Coronary artery (tissue), 2 donors: ENCODE measurements around the gene SLC25A51.
A peak's percentile ranks its signal among the peaks of the same experiment; 100 is the strongest.

ENCODE experiments used
- DNase-seq: peaks from one replicate; pipeline ENCODE4 v3.0.0-alpha.2; 2017; ENCODE audit warnings: low spot score
- H3K27ac ChIP-seq, 2 donors: fragments of 200-600 bp; sonication (generic); one replicate each; pipeline ENCODE4 v1.5.1; 2016 to 2019
- H3K4me3 ChIP-seq: fragments of 200-600 bp; sonication (generic); 2 replicates; pipeline ENCODE4 v1.5.1; 2016; ENCODE audit warnings: mild to moderate bottlenecking, moderate library complexity
- TF ChIP-seq, protein P1 (sequence below): fragments of 200-600 bp; sonication (generic); IDR thresholded peaks from one replicate; pipeline ENCODE4 v1.5.1; 2019; ENCODE audit warnings: antibody characterized with exemption

The SLC25A51 gene

DNA sequence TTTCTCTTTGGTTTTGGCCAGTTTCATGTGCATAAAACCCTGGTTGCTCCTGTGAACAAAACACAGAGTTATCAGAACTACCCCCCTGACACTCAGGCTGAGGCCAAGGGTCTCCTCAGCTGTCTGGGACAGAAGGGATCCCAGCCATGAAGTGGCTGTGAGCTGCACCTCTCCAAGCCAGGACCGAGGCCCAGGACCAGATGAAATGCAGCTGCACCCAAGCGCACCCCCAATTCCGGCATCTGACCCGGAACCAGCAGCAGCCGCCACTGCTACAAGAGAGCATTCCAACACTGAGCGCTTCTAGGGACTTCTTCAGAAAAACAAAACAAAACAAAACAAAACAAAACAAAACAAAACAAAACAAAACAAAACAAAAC is 16.0 kb upstream of the SLC25A51 start:
- Histone ChIP-seq H3K27ac (no peak overlapping the region), H3K4me3 (no peak overlapping the region)
- no peak for DNase-seq
- TF ChIP-seq, protein P1, sequence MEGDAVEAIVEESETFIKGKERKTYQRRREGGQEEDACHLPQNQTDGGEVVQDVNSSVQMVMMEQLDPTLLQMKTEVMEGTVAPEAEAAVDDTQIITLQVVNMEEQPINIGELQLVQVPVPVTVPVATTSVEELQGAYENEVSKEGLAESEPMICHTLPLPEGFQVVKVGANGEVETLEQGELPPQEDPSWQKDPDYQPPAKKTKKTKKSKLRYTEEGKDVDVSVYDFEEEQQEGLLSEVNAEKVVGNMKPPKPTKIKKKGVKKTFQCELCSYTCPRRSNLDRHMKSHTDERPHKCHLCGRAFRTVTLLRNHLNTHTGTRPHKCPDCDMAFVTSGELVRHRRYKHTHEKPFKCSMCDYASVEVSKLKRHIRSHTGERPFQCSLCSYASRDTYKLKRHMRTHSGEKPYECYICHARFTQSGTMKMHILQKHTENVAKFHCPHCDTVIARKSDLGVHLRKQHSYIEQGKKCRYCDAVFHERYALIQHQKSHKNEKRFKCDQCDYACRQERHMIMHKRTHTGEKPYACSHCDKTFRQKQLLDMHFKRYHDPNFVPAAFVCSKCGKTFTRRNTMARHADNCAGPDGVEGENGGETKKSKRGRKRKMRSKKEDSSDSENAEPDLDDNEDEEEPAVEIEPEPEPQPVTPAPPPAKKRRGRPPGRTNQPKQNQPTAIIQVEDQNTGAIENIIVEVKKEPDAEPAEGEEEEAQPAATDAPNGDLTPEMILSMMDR, result no peak

DNA sequence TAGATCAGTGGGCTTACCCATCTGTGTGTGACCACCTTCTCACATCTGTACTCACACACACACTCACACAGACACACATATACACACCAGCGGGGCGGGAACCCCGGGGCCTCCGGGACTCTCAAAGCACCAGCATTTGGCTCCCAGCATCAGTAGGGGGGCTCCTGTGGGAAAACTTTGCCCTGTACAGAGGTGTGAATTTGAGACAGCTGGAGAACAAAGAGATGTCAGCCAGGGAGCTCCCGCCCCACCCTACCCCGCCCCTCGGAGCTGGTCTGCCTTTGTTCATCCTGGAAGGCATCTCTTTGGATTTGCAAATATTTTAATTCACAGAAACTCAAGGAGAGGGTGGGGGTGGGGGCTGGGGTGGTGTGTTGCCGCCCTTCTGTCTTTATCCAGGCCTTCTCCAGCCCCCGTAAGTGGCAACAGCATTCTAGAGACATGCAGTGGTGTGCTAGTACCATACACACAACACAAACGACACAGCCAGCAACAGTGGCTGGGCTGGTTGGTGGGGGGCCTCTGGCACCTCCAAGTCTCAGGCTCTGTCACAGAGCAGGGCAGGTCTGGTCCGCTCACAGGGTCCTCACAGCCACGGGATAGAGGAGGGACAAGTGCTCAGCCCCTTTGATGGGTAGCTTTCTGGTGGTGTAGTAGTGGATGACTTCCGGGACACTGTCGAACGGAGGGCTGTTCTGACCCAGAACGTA is 15.5 kb upstream of the SLC25A51 start:
- Histone ChIP-seq H3K4me3 (no peak overlapping the region), H3K27ac (no peak overlapping the region)
- DNase-seq, result no peak
- TF ChIP-seq, protein P1, result no peak

DNA sequence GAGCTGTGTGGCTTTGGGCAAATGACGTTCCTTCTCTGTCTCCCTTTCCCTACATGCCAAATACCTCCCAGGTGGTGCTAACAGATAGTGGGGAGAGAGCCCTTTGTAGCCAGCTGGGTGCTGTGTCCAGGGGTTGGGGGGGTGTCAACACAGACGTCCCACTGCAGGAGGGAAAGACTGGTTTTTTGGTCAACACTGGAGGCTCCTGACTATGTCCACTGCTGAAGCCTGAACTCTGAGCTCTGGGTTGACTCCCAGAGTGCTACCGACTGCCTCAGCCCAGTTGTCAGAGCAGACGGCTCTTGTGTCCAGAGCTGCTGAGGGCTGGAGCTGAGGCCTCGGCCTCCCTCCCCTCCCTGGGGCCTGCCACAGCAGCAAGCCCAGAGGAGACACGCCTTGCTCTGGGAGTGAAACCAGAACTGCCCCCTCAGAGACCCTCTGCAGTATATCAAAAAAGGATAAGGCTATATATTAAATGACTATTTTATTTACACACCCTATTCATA is 14.8 kb upstream of the SLC25A51 start:
- H3K27ac ChIP-seq, result peak overlapping the region in 1 of 2 donors; percentile 12
- TF ChIP-seq, protein P1, result no peak
- DNase-seq, result no peak
- H3K4me3 ChIP-seq, result no peak overlapping the region

DNA sequence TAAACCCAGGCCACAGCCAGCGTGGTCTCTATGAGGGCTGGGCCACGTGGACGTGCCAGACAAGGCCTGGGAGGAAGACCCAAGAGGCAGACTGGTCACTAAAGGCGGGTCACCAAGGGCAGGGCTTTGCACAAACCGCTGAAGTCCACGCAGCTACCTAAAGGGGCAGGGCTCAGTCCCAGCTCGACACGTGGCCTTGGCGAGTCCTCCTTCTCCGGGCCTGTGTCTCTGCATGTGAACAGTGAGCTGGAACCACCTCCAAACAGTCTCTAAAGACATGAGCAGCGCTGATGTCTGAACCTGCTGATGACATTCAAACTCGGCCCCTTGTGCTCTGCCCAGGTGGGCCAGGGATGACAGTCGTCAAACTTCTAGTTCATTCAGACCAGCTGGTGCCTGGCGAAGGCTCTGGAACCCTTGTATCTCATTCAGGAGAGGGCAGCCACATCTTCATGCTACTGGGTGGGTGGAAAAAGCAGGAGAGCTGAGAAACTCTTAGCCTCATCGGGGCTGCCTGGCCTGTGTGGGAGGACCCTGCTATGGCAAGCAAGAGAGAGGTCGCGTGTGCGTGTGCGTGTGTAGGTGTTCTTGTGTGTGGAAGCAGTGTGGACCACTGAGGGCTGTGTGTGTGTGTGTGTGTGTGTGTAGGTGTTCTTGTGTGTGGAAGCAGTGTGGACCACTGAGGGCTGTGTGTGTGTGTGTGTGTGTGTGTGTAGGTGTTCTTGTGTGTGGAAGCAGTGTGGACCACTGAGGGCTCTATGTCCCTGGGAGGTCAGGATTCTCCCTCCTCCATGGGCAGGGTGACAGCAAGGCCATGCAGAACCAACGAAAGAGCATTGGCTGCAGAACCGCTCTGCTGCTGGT is 14.1 kb upstream of the SLC25A51 start:
- peak overlapping the region in 1 of 2 donors; percentile 70 for H3K27ac ChIP-seq

DNA sequence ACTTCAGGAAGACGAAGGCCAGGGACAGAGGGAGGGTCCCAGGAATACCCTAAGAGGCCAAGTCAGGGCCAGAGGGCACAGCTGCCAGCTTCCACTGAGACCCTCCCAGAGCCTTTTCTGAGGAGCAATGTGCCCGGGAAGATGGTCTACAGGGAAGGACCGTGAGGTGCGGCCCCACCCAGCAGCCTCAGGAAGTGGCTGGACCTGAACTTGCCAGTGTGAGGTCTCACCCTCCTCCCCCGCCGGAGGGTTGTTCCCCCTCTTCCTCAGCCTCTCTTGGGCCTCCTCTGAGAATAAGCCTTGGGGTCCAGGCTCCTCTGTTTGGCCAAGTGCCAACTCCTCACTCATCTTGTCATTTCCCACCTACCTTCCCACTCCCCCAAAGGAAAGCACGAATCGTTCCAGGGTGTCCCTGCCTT is 13.4 kb upstream of the SLC25A51 start:
- TF ChIP-seq, protein P1, result no peak
- peak overlapping the region; percentile 5 to 70 for H3K27ac ChIP-seq
- DNase-seq, result no peak
- H3K4me3 ChIP-seq, result no peak overlapping the region

More for the DNA sequence above, 14.1 kb upstream of the SLC25A51 start:
- DNase-seq, result no peak
- TF ChIP-seq, protein P1, result no peak
- H3K4me3 ChIP-seq, result no peak overlapping the region

DNA sequence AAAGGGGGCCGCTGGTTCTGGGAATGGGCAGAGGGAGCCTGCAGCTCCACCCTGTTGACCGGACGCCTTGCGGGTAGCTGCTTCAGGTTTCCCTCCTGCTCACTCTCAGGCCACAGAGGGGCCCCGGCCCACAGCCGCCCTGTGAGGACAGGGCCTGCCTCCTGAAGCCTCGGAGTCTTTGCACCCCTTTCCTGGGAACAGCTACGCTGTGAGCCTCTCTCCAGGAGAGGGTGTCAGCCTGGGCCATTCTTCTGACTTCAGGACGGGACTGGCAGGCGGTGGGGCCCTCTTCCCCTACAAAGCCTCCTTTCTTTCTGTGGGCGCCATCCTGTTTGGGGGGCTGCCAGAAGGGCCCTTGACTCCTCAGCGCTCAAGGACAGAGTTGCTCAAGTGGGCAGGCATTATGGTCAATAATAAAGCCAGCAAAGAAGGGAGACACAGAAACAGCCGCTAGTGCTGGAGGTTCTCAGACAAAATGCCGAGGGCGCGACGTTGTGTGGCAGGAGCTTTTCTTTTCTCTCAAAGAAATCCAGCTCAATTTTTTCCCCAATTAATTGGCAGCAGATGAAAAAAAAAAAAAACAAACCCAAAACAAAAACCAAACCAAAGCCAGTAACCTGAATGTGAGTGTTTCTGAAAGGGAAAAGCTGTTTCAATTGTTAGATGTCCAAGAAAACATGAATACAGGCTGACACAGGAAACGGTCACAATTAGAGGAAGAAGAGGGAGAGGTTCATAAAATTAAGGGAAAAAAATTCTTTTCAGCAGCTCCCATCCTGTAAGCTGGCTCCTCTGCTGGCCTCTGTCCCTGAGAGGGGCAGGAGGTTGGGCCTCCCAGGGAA is 12.8 kb upstream of the SLC25A51 start:
- Histone ChIP-seq H3K27ac (peak overlapping the region in 1 of 2 donors; percentile 70), H3K4me3 (no peak overlapping the region)
- no peak for DNase-seq
- TF ChIP-seq, protein P1, result no peak
